GM04504 (cell line): ENCODE measurements around the gene APBA2.
"Not testable (repeated sequence)": the region's sequence is repeated elsewhere in the genome, so short reads cannot be mapped to it uniquely, and the experiment has no call there.

ENCODE experiments used
- DNase-seq: peaks from one replicate; pipeline ENCODE4 v3.0.0-alpha.2; 2012; ENCODE audit warnings: low read depth

APBA2 gene

GRCh38 chr15:29003191-29003839 is 117.5 kb downstream of the APBA2 start:
- no peak for DNase-seq

GRCh38 chr15:29003840-29004233 is 118.1 kb downstream of the APBA2 start:
- no peak for DNase-seq

GRCh38 chr15:29005931-29006330 is 120.2 kb downstream of the APBA2 start:
- no peak for DNase-seq

GRCh38 chr15:29008846-29009245 is 123.1 kb downstream of the APBA2 start:
- no peak for DNase-seq

GRCh38 chr15:29012097-29012496 is 126.3 kb downstream of the APBA2 start:
- DNase-seq = no peak

- no peak for DNase-seq
Observed at GRCh38 chr15:29014493-29014892, 128.7 kb downstream of the APBA2 start.

- no peak for DNase-seq
Observed at GRCh38 chr15:29016518-29016917, 130.7 kb downstream of the APBA2 start.

- no peak for DNase-seq
Observed at GRCh38 chr15:29018120-29018805, 132.5 kb downstream of the APBA2 start.

GRCh38 chr15:29018995-29019976 is 133.5 kb downstream of the APBA2 start:
- no peak for DNase-seq

- no peak for DNase-seq
Observed at GRCh38 chr15:29021857-29022256, 136.1 kb downstream of the APBA2 start.

- DNase-seq = no peak
Observed at GRCh38 chr15:29024662-29025061, 138.9 kb downstream of the APBA2 start.

- DNase-seq = not testable (repeated sequence)
Observed at GRCh38 chr15:29025411-29025810, 139.6 kb downstream of the APBA2 start.

- DNase-seq = not testable (repeated sequence)
Observed at GRCh38 chr15:29028158-29028557, 142.4 kb downstream of the APBA2 start.

- DNase-seq = no peak
Observed at GRCh38 chr15:29029651-29030195, 143.9 kb downstream of the APBA2 start.

GRCh38 chr15:29031502-29032228 is 145.9 kb downstream of the APBA2 start:
- DNase-seq = no peak

- no peak for DNase-seq
Observed at GRCh38 chr15:29032229-29032625, 146.5 kb downstream of the APBA2 start.

GRCh38 chr15:29032751-29033150 is 147.0 kb downstream of the APBA2 start:
- DNase-seq = no peak

- no peak for DNase-seq
Observed at GRCh38 chr15:29034151-29034550, 148.4 kb downstream of the APBA2 start.

- no peak for DNase-seq
Observed at GRCh38 chr15:29034593-29035335, 149.0 kb downstream of the APBA2 start.

GRCh38 chr15:29035336-29036285 is 149.8 kb downstream of the APBA2 start:
- DNase-seq = no peak
